HG03439 (cell line): ENCODE measurements around the gene TCTN2.

Experiments used
- ATAC-seq: cut with Tn5 transposase; IDR thresholded peaks from one replicate; pipeline ENCODE4 v1.9.1; 2021; ENCODE audit warnings: mild to moderate bottlenecking, moderate library complexity; ENCODE audit not compliant: unreplicated experiment

Gene TCTN2

DNA sequence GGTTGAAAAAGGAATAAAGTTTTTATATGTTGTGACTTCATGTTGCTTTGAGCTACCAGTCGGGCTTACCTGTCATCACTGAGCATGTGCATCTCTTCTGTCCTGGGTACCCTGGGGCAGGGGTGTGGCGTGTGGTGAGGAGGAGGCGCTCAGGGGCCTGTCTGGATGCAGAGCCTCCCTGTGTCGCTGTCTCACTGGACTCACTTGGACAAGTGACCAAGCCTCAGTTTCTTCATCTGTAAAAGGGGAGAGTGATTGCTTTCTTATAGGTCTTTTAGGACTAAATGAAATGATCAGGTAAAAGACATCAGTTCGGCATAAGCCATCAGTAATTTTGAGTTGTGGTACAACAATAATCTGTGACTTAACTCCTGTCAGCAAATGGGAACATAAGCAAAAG lies 63.4 kb downstream of the TCTN2 start:
- ATAC-seq = no peak

GRCh38 chr12:123741937-123742572 lies 71.1 kb downstream of the TCTN2 start:
- no peak for ATAC-seq

- no peak for ATAC-seq
Measured at GRCh38 chr12:123743002-123743401, 72.1 kb downstream of the TCTN2 start.

GRCh38 chr12:123744836-123745235 lies 73.9 kb downstream of the TCTN2 start:
- no peak for ATAC-seq

DNA sequence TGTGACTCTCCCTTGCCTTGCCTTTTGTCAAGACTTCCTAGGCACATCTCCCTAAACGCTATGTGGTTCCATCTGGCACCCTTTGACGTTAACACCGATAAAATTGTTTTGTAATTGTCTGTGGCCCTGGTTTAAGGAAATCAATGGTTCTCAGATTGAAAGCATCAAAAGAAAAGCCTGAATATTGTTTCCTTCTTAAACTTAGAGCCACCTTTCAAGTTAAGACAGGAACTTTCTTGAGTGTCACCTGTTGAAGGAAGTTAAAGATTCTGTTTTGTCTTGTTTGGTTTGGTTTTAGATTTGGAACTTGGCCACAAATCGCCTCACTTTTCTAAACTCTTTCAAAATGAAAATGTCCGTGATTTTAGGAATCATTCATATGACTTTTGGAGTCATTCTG lies 76.4 kb downstream of the TCTN2 start:
- ATAC-seq = no peak

GRCh38 chr12:123748161-123748560 lies 77.2 kb downstream of the TCTN2 start:
- no peak for ATAC-seq

DNA sequence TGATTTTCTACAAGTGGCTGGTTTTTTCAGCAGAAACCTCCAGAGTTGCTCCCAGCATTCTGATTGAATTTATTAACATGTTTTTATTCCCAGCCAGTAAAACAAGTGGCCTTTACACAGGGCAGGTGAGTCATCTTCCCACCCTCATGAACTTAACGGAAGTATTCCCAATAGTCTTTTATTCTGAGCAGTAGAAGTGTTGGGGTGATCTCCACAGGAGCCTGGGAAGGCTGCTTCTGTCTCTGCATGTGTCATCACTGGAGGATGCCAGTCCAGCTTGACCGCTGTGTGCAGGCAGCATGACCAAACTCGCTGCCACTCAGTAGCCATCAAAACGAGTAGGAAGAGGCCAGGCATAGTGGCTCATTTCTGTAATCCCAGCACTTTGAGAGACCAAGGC lies 77.7 kb downstream of the TCTN2 start:
- no peak for ATAC-seq

DNA sequence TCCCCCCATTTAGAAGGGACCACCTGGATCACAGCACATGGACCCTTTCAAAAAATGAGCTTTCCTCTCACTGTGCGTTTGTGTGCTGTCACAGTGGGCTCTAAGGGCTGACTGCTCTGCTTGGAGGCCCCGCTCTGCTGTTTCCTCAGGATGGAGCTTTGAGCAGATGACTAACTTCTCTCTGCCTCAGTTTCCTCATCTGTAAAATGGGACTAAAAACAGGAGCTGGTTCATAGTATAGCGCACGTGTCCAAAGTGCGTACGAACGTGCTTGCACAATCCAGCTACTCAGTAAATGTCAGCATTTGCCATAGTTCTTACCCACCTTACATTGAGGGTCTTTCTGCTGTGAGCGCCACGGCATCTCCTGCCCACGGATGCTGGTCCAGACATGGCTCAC lies 78.4 kb downstream of the TCTN2 start:
- ATAC-seq = no peak

DNA sequence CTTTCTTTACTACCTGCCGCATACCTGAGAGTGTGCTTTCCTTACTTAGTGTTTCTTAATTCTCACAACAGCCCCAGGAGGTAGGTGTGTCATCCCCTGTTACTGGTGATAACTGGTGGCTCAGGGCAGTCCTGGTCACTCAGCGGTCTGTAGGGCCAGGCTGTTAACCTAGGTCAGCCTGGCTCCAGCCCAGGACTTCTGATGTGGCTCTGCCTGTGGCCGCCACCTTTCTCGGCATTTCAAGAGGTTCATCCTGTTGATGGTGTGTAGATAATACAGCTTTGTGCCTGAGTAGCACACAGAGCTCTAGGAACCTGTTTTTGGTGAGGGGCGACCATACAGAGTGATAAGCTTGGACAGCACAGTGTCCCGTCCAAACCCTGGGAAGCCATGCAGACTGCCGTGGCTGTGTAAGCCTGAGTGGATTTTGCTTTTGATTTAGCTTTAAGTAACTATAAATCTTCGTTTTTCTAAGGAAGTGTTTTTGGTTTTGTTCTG lies 79.3 kb downstream of the TCTN2 start:
- no peak for ATAC-seq

DNA sequence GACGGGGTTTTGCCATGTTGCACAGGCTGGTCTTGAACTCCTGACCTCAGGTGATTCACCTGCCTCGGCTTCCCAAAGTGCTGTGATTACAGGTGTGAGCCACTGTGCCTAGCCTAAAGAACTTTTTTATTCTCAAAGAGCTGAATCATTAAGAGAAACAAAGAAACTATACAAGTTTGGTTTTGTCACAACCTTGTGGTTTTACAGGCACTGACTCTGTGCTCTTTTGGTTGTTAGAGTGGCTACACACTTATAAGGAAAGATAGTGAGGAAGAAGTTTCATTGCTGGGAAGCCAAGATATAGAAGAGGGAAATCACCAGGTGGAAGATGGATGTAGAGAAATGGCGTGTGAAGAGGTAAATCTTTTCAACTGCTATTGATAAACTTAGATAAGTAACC lies 81.1 kb downstream of the TCTN2 start:
- no peak for ATAC-seq

GRCh38 chr12:123754041-123754772 lies 83.3 kb downstream of the TCTN2 start:
- no peak for ATAC-seq

DNA sequence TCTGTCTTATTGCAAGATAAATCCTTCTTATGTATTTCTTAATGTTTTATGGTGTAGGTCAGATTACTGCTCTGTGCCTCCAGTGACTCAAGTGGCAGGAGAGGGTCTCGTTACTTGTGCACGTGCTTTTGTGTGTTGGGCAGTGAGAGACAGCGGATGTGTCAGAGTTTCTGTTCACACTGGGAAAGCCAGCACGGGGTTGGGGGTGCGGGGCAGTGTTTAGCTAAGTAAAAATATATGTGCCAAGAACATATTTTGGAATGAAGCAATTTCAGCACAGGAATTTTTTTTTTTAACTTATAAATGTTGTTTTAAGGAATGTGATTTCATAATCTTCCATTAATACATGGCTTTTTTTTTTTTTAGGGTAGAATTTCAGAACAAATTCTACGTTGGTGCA lies 86.6 kb downstream of the TCTN2 start:
- ATAC-seq = no peak
